SK-N-SH (cell line): ENCODE data around the gene MYO1E. TPM values are rescaled to one million over a fixed set of nuclear protein-coding genes. Genes with fewer than 3 reads are reported as not detected.
"Not testable (repeated sequence)": the region's sequence is repeated elsewhere in the genome, so short reads cannot be mapped to it uniquely, and the experiment has no call there.

Experiments used
- CTCF ChIA-PET: fragments of 300-600, 350-600 bp; formaldehyde crosslinking; extraction: SDS; loops from one replicate; lab custom pipeline; 2021; lab: Yijun Ruan, JAX
- POLR2A ChIA-PET: fragments of 350-600 bp; sonication (Branson Sonifier 250); formaldehyde crosslinking; extraction: SDS; loops from one replicate; lab custom pipeline; 2020; ENCODE audit warnings: antibody characterized with exemption, inconsistent platforms; lab: Yijun Ruan, JAX
- DNase-seq: peaks from one replicate; pipeline ENCODE4 v3.0.0; 2012
- H2AFZ ChIP-seq: fragments of 200-600 bp; sonication (generic); 2 replicates; pipeline ENCODE4 v1.8.1; 2016; ENCODE audit warnings: antibody characterized with exemption, mild to moderate bottlenecking, low read depth
- H3F3A ChIP-seq: fragments of 200-600 bp; sonication (generic); replicated peaks from 2 replicates; pipeline ENCODE3; 2016; ENCODE audit warnings: antibody characterized with exemption, mild to moderate bottlenecking; ENCODE audit not compliant: insufficient read depth
- H3K27ac ChIP-seq, 2 experiments: fragments of 200-500 bp in 1 of 2; fragments of 200-600 bp in 1 of 2; sonication (Bioruptor generic) in 1 of 2; sonication (generic), shearing (Covaris generic) in 1 of 2; 2 replicates each; pipeline versions ENCODE4 v1.5.1 to v1.6.1; 2014 to 2016; ENCODE audit warnings: low read depth in 2 of 2, inconsistent platforms in 1 of 2, low read length in 1 of 2, mild to moderate bottlenecking in 1 of 2, mixed read lengths in 1 of 2
- H3K27me3 ChIP-seq: fragments of 200-600 bp; sonication (generic), shearing (Covaris generic); 2 replicates; pipeline ENCODE4 v1.6.1; 2016; ENCODE audit warnings: mixed run types; ENCODE audit not compliant: insufficient read depth
- H3K36me3 ChIP-seq, 2 experiments: fragments of 200-500 bp in 1 of 2; fragments of 200-600 bp in 1 of 2; sonication (Bioruptor generic) in 1 of 2; sonication (generic) in 1 of 2; replicated peaks in 1 of 2; 2 replicates each; pipeline versions ENCODE3 to v1.5.1; 2014 to 2016; ENCODE audit warnings: low read length in 1 of 2, mild to moderate bottlenecking in 1 of 2; ENCODE audit not compliant: insufficient read depth in 2 of 2, control insufficient read depth in 1 of 2
- H3K4me1 ChIP-seq, 2 experiments: fragments of 200-500 bp in 1 of 2; fragments of 200-600 bp in 1 of 2; sonication (Bioruptor generic) in 1 of 2; sonication (generic), shearing (Covaris generic) in 1 of 2; 2 replicates each; pipeline versions ENCODE4 v1.5.1 to v1.6.1; 2014 to 2016; ENCODE audit warnings: low read depth in 1 of 2, low read length in 1 of 2, mixed run types in 1 of 2; ENCODE audit not compliant: insufficient read depth in 2 of 2, control insufficient read depth in 1 of 2
- H3K4me2 ChIP-seq: fragments of 200-600 bp; sonication (generic), shearing (Covaris generic); 2 replicates; pipeline ENCODE4 v1.6.1; 2017; ENCODE audit warnings: mixed run types
- H3K4me3 ChIP-seq, 2 experiments: fragments of 200-500 bp in 1 of 2; fragments of 200-600 bp in 1 of 2; sonication (Bioruptor generic) in 1 of 2; sonication (generic), shearing (Covaris generic) in 1 of 2; 2 replicates each; pipeline versions ENCODE4 v1.5.1 to v1.8.1; 2014 to 2016; ENCODE audit warnings: low read depth in 2 of 2, inconsistent platforms in 1 of 2, low read length in 1 of 2, mild to moderate bottlenecking in 1 of 2, mixed read lengths in 1 of 2, moderate library complexity in 1 of 2
- H3K79me2 ChIP-seq: fragments of 200-600 bp; sonication (generic); 2 replicates; pipeline ENCODE4 v1.8.1; 2017; ENCODE audit warnings: mild to moderate bottlenecking; ENCODE audit not compliant: insufficient read depth
- H3K9ac ChIP-seq: fragments of 200-600 bp; sonication (generic); 2 replicates; pipeline ENCODE4 v1.6.1; 2017; ENCODE audit warnings: mixed run types
- H3K9me2 ChIP-seq: fragments of 200-600 bp; sonication (generic); 2 replicates; pipeline ENCODE4 v1.6.1; 2017; ENCODE audit warnings: mixed run types
- H3K9me3 ChIP-seq: fragments of 200-600 bp; sonication (generic); 2 replicates; pipeline ENCODE4 v1.6.1; 2017; ENCODE audit warnings: mixed run types, mild to moderate bottlenecking, moderate library complexity
- H4K20me1 ChIP-seq: fragments of 200-600 bp; sonication (generic); 2 replicates; pipeline ENCODE4 v1.6.1; 2017; ENCODE audit warnings: mild to moderate bottlenecking, mixed run types; ENCODE audit not compliant: insufficient read depth
- CHD2 ChIP-seq: fragments of 150-350 bp; IDR thresholded peaks from 2 replicates; pipeline ENCODE4 v1.6.1; 2018; ENCODE audit warnings: low read length; ENCODE audit not compliant: partially characterized antibody
- CTCF ChIP-seq: fragments of 200-600 bp; sonication (generic); IDR thresholded peaks from 2 replicates; pipeline ENCODE4 v1.6.1; 2017; ENCODE audit warnings: antibody characterized with exemption, mild to moderate bottlenecking, moderate library complexity
- NRF1 ChIP-seq: IDR thresholded peaks from 2 replicates; pipeline ENCODE4 v1.6.1; 2012; ENCODE audit warnings: low read depth, mild to moderate bottlenecking, low read length
- PBX3 ChIP-seq: IDR thresholded peaks from 2 replicates; pipeline ENCODE4; 2012
- RCOR1 ChIP-seq: fragments of 150-350 bp; IDR thresholded peaks from 2 replicates; pipeline ENCODE4 v1.6.1; 2017; ENCODE audit warnings: antibody characterized with exemption, low read length
- REST ChIP-seq: IDR thresholded peaks from 2 replicates; pipeline ENCODE4 v1.6.1; 2012; ENCODE audit warnings: mild to moderate bottlenecking, low read depth, low read length, moderate library complexity
- RXRA ChIP-seq: IDR thresholded peaks from 2 replicates; pipeline ENCODE4 v1.4.0; 2012; ENCODE audit warnings: low read depth, mild to moderate bottlenecking, borderline replicate concordance
- SIN3A ChIP-seq: IDR thresholded peaks from 2 replicates; pipeline ENCODE4 v1.6.1; 2012; ENCODE audit warnings: low read depth, mild to moderate bottlenecking, low read length, moderate library complexity, borderline replicate concordance
- USF2 ChIP-seq: fragments of 150-350 bp; IDR thresholded peaks from 2 replicates; pipeline ENCODE4 v1.6.1; 2017; ENCODE audit warnings: antibody characterized with exemption, low read length, low read depth, borderline replicate concordance
- WGBS: methylation state at CpG from one replicate; pipeline ENCODE4 v1.1.6; 2017; ENCODE audit warnings: low lambda C conversion rate; 5-methylcytosine and 5-hydroxymethylcytosine counted together
- polyA plus RNA-seq, 3 experiments: library from polyadenylated mRNA; depleted of rRNA; stranded (reverse); fragments of >200 nt; gene quantifications; 2 replicates each; pipeline ENCODE4 v1.2.3, GENCODE V29; 2012

The MYO1E gene
- polyA plus RNA-seq, 1 of the 3 experiments (the other 2 are of a cell fraction), result 9.7 TPM

GRCh38 chr15:59401824-59402569, 29.3 kb upstream of the MYO1E start:
- CTCF ChIA-PET, result no interaction called here

GRCh38 chr15:59401051-59401823, 28.6 kb upstream of the MYO1E start:
- DNase-seq, H3K36me3 ChIP-seq, H3K9me2 ChIP-seq, CTCF ChIA-PET, H3K4me3 ChIP-seq, H3K9ac ChIP-seq, H3K4me2 ChIP-seq, H2AFZ ChIP-seq, H3K79me2 ChIP-seq, H3K27ac ChIP-seq, H4K20me1 ChIP-seq, POLR2A ChIA-PET, H3K27me3 ChIP-seq, H3F3A ChIP-seq, H3K9me3 ChIP-seq, H3K4me1 ChIP-seq: not testable (repeated sequence)
- WGBS, result 86% methylated on average over 10 of the region's 10 CpGs

More at GRCh38 chr15:59401824-59402569, 29.3 kb upstream of the MYO1E start:
- POLR2A ChIA-PET, result no interaction called here
- Histone ChIP-seq H2AFZ (no peak overlapping the region), H4K20me1 (no peaks in the 10 kb centered on the region), H3K4me3 (no peak overlapping the region), H3K9me3 (no peaks in the 10 kb centered on the region), H3K9me2 (no peaks in the 10 kb centered on the region), H3K9ac (no peak overlapping the region), H3K79me2 (no peaks in the 10 kb centered on the region), H3K4me1 (no peaks in the 10 kb centered on the region), H3K4me2 (no peak overlapping the region), H3F3A (no peaks in the 10 kb centered on the region), H3K27ac (no peak overlapping the region), H3K27me3 (no peaks in the 10 kb centered on the region), H3K36me3 (no peaks in the 10 kb centered on the region)
- 78% methylated on average over 15 of the region's 15 CpGs for WGBS
- TF ChIP-seq PBX3 (no peak), RCOR1 (no peak)
- DNase-seq, result no peak

- Histone ChIP-seq H3K4me3 (no peak overlapping the region), H3K79me2 (no peaks in the 10 kb centered on the region), H3K4me2 (no peak overlapping the region), H3K9me2 (no peaks in the 10 kb centered on the region), H4K20me1 (no peaks in the 10 kb centered on the region), H3K4me1 (no peaks in the 10 kb centered on the region), H3K27ac (no peak overlapping the region), H3K27me3 (no peaks in the 10 kb centered on the region), H3K36me3 (no peaks in the 10 kb centered on the region), H3K9me3 (no peaks in the 10 kb centered on the region), H3K9ac (no peak overlapping the region), H2AFZ (no peak overlapping the region), H3F3A (no peaks in the 10 kb centered on the region)
- no peak for TF ChIP-seq CHD2
- TF ChIP-seq NRF1, result no peak
- TF ChIP-seq REST, result no peak
- no peak for TF ChIP-seq RXRA
- no peak for TF ChIP-seq USF2
- TF ChIP-seq SIN3A, result no peak
- no peak for TF ChIP-seq CTCF
- DNase-seq, result no peak
- ChIA-PET CTCF (no interaction called here), POLR2A (no interaction called here)
- 88% methylated on average over 13 of the region's 13 CpGs for WGBS
Observed at GRCh38 chr15:59400103-59400813, 27.6 kb upstream of the MYO1E start.
